SJCRH30 (cell line): ENCODE measurements around the gene LRP5. TPM values are rescaled to one million over a fixed set of nuclear protein-coding genes. Genes with fewer than 3 reads are reported as not detected.
"Not testable (repeated sequence)": the region's sequence is repeated elsewhere in the genome, so short reads cannot be mapped to it uniquely, and the experiment has no call there.

Experiments used
- DNase-seq, 2 experiments: peaks; one replicate each; pipeline ENCODE4 v3.0.0-alpha.2; 2015 to 2020
- H3K27ac ChIP-seq: fragments of 250-450 bp; sonication (Bioruptor Pico); 2 replicates; pipeline ENCODE4 v1.5.1; 2020; ENCODE audit warnings: mild to moderate bottlenecking, moderate library complexity
- H3K27me3 ChIP-seq: fragments of 250-450 bp; sonication (Bioruptor Pico); 2 replicates; pipeline ENCODE4 v1.5.1; 2020; ENCODE audit warnings: mild to moderate bottlenecking, moderate library complexity
- H3K36me3 ChIP-seq: fragments of 250-450 bp; sonication (Bioruptor Pico); 2 replicates; pipeline ENCODE4 v1.5.1; 2020; ENCODE audit warnings: mild to moderate bottlenecking, moderate library complexity
- H3K4me1 ChIP-seq: fragments of 250-450 bp; sonication (Bioruptor Pico); 2 replicates; pipeline ENCODE4 v1.5.1; 2020; ENCODE audit warnings: mild to moderate bottlenecking, moderate library complexity
- H3K4me3 ChIP-seq: fragments of 250-450 bp; sonication (Bioruptor Pico); 2 replicates; pipeline ENCODE4 v1.5.1; 2020; ENCODE audit warnings: mild to moderate bottlenecking, moderate library complexity
- H3K9me3 ChIP-seq: fragments of 250-450 bp; sonication (Bioruptor Pico); replicated peaks from 2 replicates; pipeline ENCODE4 v1.5.1; 2020; ENCODE audit warnings: mild to moderate bottlenecking, moderate library complexity
- total RNA-seq: library from RNA; depleted of rRNA; stranded (reverse); fragments of >200 nt; shearing (Covaris generic); gene quantifications from 2 replicates; pipeline ENCODE4 v1.2.3, GENCODE V29; 2014

The LRP5 gene
- total RNA-seq, 1 experiment from 2014 or later, result 46.5 TPM

DNA sequence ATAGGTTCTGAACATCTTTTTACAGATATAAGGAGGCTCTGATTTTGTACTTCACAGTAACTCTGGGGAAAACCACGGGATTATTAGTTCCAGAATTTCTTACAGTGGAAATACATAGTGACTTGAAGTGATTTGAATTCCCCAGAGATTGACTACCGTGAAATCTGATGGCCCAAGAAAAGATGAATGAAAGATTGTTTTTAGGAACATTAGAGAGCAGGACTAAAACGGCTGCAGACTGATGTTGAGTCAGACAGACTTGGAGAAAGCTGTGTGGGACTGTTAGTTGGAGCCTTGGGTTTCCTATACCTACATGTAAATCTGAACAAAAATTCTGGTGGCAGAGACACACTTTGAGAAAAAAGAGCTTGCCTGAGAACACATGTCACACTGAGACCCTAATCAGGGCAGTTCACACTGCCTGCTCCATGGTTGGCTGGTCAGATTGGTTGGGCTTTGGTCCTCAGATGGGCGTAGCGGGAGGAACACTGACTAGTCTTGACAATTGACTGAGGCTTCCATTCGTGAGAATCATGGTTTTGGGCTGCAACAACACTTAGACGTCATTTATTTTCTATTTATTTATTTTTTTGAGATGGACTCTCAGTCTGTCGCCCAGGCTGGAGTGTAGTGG is 154.9 kb downstream of the LRP5 start:
- H3K4me3 ChIP-seq, result no peak overlapping the region
- no peak for DNase-seq
- H3K9me3 ChIP-seq, result no peaks in the 10 kb centered on the region
- no peaks in the 10 kb centered on the region for H3K27me3 ChIP-seq
- H3K36me3 ChIP-seq, result peaks cover 36% of the 10 kb centered on the region
- H3K4me1 ChIP-seq, result no peaks in the 10 kb centered on the region; the same call in 1 of the 2 replicates
- no peak overlapping the region for H3K27ac ChIP-seq

DNA sequence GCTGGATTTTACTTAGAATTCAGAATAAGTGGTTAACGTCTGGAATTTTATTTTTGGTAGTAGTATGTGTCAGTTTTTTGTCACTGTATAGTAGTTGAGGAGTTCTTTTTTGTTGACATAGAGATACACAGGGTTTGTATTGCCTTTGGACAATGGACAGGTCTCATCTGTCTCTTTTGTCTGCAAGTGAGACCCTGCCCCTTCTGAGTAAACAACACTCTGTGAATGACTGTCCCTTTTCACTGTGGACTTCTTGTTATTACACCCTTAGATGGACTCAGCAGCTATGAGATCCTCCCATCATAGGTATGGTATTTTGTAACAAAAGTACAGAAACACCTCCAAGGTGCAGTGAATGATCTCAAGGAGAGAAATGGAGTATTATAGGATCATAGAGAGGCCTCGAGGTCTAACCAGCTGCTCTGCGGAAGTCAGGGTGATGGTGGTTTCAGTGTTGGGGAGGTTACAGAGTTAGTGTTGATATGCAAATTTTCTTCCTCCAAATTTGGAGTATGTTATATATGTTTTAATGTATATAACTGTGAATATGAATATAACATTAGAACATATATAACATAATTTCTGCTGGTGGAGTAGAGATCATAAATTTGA is 155.9 kb downstream of the LRP5 start:
- no peak for DNase-seq
- no peak overlapping the region for H3K27ac ChIP-seq

DNA sequence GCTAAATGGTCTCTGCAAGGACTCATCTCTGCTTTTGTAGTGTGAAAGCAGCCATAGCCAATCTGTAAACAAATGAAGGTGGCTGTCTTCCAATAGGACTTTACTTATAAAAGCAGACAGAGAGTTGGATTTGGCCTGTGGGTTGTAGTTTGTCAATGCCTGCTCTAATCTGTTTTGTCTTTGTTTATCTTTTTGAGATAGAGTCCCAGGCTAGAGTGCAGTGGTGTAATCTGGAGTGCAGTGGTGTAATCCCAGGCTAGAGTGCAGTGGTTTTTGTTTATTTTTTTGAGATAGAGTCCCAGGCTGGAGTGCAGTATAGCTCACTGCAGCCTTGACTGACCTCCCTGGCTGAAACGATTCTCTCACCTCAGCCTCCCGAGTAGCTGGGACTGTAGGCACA is 156.7 kb downstream of the LRP5 start:
- Histone ChIP-seq H3K4me3 (no peak overlapping the region), H3K27me3 (no peaks in the 10 kb centered on the region), H3K9me3 (no peaks in the 10 kb centered on the region), H3K36me3 (peaks cover 34% of the 10 kb centered on the region), H3K27ac (no peak overlapping the region), H3K4me1 (no peaks in the 10 kb centered on the region)
- no peak for DNase-seq

More for the DNA sequence above, 155.9 kb downstream of the LRP5 start:
- no peaks in the 10 kb centered on the region for H3K9me3 ChIP-seq
- no peaks in the 10 kb centered on the region for H3K27me3 ChIP-seq
- no peaks in the 10 kb centered on the region for H3K4me1 ChIP-seq
- peaks cover 38% of the 10 kb centered on the region for H3K36me3 ChIP-seq
- no peak overlapping the region for H3K4me3 ChIP-seq

DNA sequence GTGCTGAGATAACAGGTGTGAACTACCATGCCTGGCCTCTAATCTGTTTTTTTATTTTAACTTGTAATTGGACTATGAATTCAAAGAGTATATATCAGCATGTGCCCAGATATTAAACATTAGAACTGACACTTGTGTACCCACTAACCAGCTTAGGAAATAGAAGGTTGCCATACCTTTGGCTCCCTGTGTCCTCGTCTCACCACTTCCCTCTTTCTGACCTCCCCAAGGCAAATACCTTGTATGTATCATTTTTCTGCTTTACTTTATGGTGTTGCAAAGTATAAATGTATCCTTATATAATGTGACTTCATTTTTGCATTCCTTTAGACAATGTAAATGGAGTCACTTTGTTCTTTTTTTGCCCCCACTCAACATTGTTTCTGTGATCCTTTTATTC is 157.3 kb downstream of the LRP5 start:
- Histone ChIP-seq H3K36me3 (peaks cover 31% of the 10 kb centered on the region), H3K27me3 (no peaks in the 10 kb centered on the region), H3K4me3 (no peak overlapping the region), H3K9me3 (no peaks in the 10 kb centered on the region), H3K27ac (no peak overlapping the region), H3K4me1 (no peaks in the 10 kb centered on the region)
- no peak for DNase-seq

DNA sequence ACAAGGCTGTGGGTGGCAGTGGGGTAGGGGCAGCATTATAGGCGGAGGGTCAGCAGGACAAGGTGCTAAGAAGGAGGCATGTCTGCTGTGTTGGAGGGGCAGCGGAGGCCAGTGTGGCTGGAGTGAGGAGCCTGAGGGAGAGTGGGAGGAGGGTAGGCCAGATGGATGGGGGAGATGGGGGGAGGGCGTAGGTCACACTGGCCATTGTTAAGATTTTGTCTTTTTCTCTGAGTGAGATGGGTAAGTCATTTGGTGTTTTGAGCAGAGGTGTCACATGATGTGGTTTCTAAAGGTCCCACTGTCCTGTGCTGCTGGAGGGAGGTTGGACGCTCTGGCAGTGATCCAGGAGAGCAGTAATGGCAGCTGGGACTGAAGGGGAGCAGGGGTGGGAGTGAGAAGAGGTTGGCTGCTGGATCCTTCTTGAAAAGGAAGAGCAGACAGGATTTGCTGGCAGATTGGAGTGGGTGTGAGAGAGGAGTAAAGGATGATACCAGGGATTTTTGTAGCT is 158.0 kb downstream of the LRP5 start:
- Histone ChIP-seq H3K27ac (no peak overlapping the region), H3K4me1 (no peaks in the 10 kb centered on the region), H3K27me3 (no peaks in the 10 kb centered on the region), H3K9me3 (no peaks in the 10 kb centered on the region), H3K36me3 (peaks cover 27% of the 10 kb centered on the region), H3K4me3 (no peak overlapping the region)
- no peak for DNase-seq

DNA sequence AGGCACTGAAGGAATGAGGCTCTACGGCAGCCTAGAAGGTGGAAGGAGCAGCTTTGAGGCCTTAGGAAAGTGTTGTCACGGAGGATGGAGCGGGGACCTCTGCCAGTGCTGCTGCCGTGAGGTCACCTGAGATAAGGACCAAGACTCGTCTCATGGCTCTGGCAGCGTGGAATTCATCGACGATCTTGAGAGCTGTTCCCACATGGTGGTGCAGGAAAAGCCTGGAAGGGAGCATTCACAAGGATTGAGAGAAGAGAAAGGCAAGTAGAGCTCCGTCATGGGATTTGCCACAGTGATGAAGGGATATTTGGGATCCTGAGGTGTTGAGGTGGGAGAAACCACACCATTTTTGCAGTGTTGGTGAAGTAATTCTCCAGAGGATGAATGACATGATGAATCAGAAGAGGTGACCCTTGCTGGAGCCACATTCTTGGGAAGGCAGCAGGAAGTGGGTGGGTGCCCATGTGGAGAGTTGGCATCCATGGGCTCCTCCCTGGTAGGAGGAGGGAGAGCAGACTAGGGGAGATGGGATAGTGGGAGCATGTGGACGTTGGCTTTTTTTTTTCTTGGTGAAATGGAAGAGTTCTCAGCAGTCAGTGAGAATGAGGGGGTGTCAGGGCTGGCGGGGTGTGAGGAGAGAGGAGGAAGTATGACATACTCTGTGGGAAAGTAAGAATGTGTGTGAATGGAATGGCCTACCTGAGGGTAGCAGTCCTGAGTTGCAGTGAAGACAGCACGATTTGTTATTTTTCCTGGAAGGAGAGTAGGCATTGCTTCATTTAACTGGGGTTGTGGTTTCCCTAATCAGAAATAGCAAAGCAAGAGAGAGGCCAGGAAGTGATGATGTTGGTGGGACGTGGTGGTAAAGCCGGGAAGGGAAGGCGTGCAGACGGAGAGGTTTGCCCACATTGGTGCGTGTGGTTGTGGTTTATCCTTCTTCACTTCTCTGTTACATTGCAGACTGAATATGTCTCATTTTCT is 159.3 kb downstream of the LRP5 start:
- no peak for DNase-seq
- H3K27me3 ChIP-seq, result no peaks in the 10 kb centered on the region
- H3K4me1 ChIP-seq, result no peaks in the 10 kb centered on the region
- no peaks in the 10 kb centered on the region for H3K9me3 ChIP-seq
- H3K36me3 ChIP-seq, result peaks cover 21% of the 10 kb centered on the region
- no peak overlapping the region for H3K4me3 ChIP-seq
- no peak overlapping the region for H3K27ac ChIP-seq

DNA sequence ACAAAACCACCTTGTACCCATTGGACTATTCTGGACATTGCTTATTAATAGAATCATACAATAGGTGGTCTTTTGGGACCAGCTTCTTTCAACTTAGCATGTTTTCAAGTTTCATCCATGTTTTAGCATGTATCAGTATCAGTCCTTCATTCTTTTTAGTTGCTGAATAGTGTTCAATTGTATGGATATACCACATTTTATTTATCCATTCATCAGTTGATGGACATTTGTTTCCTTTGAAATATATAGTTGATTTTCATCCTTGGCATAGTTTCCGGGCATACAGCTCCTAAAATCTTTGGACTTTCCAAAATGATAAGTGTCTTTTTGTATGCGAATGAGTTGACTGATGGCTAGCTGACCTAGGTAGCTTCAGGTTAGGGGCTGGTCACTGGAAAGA is 160.4 kb downstream of the LRP5 start:
- Histone ChIP-seq H3K27me3 (no peaks in the 10 kb centered on the region), H3K9me3 (no peaks in the 10 kb centered on the region), H3K4me1 (no peaks in the 10 kb centered on the region), H3K36me3 (peaks cover 29% of the 10 kb centered on the region), H3K4me3 (no peak overlapping the region), H3K27ac (no peak overlapping the region)
- no peak for DNase-seq

DNA sequence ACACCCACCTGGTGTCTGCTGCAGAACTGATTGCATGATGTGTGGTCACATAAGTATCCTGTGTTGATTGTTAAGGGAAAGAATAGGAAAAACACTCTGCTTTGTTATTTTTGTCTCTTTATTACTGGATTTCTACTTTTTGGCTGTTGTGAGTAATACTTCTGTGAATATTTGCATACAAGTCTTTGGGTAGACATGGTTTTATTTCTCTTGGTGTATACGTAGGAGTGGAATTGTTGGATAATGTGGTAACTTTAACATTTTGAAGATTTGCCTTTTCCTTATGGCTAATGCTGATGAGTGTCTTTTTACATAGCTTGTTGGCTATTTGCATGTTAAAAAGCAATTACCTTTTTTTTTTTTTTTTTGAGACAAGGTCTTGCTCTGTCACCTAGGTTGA is 161.3 kb downstream of the LRP5 start:
- peaks cover 26% of the 10 kb centered on the region for H3K36me3 ChIP-seq
- no peak overlapping the region for H3K4me3 ChIP-seq
- DNase-seq, result no peak
- no peaks in the 10 kb centered on the region for H3K9me3 ChIP-seq
- no peak overlapping the region for H3K27ac ChIP-seq
- no peaks in the 10 kb centered on the region for H3K27me3 ChIP-seq
- no peaks in the 10 kb centered on the region for H3K4me1 ChIP-seq

DNA sequence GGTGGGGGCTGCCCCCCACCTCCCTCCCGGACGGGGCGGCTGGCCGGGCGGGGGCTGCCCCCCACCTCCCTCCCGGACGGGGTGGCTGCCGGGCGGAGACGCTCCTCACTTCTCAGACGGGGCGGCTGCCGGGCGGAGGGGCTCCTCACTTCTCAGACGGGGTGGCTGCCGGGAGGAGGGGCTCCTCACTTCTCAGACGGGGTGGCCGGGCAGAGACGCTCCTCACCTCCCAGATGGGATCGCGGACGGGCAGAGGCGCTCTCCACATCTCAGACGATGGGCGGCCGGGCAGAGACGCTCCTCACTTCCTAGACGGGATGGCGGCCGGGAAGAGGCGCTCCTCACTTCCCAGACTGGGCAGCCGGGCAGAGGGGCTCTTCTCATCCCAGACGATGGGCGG is 163.2 kb downstream of the LRP5 start:
- not testable (repeated sequence) for H3K4me1 ChIP-seq, H3K4me3 ChIP-seq, H3K9me3 ChIP-seq, DNase-seq, H3K27me3 ChIP-seq, H3K27ac ChIP-seq
- peaks cover 39% of the 10 kb centered on the region for H3K36me3 ChIP-seq

DNA sequence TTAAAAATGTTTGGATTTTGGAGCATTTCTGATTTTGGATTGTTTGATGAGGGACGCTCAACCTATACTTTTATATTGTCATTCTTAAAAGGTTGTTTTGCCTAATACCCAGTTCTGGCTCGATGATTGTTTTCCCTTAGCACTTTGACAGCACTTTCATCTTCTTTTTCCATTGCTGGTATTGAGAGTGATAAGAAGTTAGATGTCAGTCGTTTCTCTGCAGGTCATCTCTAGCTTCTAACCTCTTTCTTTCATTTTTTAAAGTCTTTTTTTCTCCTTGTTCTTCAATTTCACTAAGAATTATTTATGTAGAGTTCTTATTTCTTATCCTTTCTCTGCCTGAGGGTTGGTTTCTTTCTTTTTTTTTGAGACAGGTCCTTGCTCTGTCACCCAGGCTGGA is 167.0 kb downstream of the LRP5 start:
- no peak for DNase-seq
- Histone ChIP-seq H3K27me3 (no peaks in the 10 kb centered on the region), H3K36me3 (peaks cover 34% of the 10 kb centered on the region), H3K27ac (no peak overlapping the region), H3K9me3 (peaks cover 5% of the 10 kb centered on the region; the same call in 1 of the 2 replicates), H3K4me1 (no peaks in the 10 kb centered on the region), H3K4me3 (no peak overlapping the region)

DNA sequence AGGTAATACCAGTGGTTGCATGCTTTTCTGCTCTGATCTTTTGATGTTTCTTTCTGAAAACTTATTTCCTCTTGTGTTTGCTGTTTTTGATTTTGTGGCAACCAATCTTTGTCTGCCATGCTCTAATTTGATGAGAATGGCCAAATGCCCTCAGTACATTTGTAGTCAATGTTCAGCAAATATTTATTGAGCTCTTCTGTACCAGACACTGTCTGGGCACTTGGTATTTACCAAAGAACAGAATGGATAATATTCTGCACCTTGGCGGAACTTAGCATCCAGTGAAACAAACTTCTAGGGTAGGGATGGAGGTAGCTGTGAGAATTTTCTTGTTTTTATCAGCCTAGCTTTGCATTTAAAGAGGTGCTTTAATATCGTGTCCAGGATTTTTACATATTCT is 167.8 kb downstream of the LRP5 start:
- Histone ChIP-seq H3K4me3 (no peak overlapping the region), H3K27ac (no peak overlapping the region), H3K4me1 (no peaks in the 10 kb centered on the region), H3K36me3 (peaks cover 34% of the 10 kb centered on the region), H3K9me3 (peaks cover 7% of the 10 kb centered on the region; the same call in 1 of the 2 replicates), H3K27me3 (no peaks in the 10 kb centered on the region)
- DNase-seq, result no peak

DNA sequence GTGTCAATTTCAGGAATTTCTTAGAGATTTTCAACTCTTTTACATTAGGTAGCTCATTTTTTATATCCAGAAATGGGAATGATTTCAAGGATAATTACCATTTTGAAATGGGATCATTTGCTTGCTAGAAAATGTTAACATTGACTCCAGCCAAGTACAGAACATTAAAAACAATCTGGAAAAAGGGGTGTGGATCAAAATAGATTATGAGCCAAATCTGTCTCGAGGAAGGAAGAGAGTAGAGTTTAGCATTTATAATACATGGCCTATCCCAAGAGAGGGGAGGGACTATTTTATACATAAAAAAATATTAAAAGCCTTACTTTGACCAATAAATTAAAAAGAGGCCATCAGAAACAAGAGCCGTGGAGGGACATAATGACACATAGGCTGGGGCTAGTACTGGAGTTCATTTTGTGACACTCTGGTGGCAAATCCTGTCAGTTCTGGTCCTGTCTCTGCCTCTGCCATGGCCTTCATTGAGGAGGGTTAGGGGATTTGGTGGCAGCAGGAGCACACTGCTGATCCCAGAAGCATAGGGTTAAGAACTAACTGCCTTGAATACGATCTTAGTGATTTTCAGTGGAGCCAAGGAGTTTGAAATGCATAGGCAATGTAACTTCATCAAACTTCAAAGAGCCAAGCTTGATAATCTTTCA is 168.6 kb downstream of the LRP5 start:
- H3K27me3 ChIP-seq, result no peaks in the 10 kb centered on the region
- no peak overlapping the region for H3K27ac ChIP-seq
- DNase-seq, result no peak
- no peaks in the 10 kb centered on the region for H3K4me1 ChIP-seq
- H3K4me3 ChIP-seq, result no peak overlapping the region
- peaks cover 37% of the 10 kb centered on the region for H3K36me3 ChIP-seq
- H3K9me3 ChIP-seq, result peaks cover 7% of the 10 kb centered on the region

DNA sequence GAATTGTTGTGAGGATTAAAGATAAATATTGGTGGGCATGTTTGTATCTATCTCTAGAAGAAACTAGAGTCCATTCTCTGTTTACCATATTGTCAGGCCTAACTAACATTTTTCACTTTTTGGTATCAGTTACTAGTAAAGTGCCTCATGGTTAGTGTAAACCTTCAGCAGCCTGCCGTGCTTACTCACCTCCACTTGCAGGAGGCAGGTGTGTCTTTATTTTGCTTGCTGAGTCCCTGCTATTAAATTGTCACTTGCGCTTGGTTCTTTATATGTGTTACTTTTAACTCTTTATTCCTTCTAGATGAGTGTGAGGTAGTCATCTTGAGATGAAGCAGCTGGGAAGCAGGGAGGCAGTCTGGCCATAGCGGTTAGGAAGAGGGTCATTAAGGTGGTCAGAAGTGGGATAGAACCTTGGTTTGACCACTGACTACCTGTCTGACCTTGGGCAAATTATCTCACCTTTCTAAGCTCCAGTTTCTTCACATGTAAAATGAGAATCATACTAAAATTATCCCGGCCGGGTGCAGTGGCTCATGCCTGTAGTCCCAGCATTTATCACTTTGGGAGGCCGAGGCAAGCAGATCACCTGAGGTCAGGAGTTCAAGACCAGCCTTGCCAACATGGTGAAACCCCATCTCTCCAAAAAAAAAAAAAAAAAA is 169.3 kb downstream of the LRP5 start:
- no peak overlapping the region for H3K27ac ChIP-seq
- peaks cover 7% of the 10 kb centered on the region for H3K9me3 ChIP-seq
- H3K4me3 ChIP-seq, result no peak overlapping the region
- peaks cover 35% of the 10 kb centered on the region for H3K36me3 ChIP-seq
- DNase-seq, result no peak
- no peaks in the 10 kb centered on the region for H3K4me1 ChIP-seq
- H3K27me3 ChIP-seq, result no peaks in the 10 kb centered on the region

DNA sequence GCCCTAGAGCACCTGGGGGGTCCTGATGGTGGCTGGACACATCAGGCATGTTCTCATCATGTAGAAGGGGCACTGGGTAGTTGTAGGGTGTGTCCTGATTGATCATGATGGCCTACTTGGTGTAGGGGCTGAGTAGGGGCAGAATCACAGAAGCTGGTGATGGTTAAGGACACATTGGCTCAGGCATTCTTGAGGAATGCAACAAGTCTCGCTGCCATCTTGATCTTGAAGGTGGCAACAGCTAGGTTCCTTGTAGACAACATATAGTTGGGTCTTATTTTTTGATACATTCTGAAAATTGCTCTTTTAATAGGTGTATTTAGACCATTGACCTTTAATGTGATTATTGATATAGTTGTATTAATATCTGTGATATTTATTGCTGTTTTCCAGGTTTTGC is 176.2 kb downstream of the LRP5 start:
- Histone ChIP-seq H3K4me1 (no peaks in the 10 kb centered on the region), H3K36me3 (peaks cover 10% of the 10 kb centered on the region), H3K4me3 (no peak overlapping the region), H3K27ac (no peak overlapping the region), H3K9me3 (peaks cover 2% of the 10 kb centered on the region), H3K27me3 (no peaks in the 10 kb centered on the region)
- DNase-seq, result no peak
